SU-DHL-6 (cell line): ENCODE results near the gene TWIST2.

ENCODE experiments used
- H2AFZ ChIP-seq: fragments of 200-600 bp; sonication (generic); 2 replicates; pipeline ENCODE4 v1.6.1; 2014; ENCODE audit warnings: low read depth, mild to moderate bottlenecking, moderate library complexity, mixed read lengths, antibody characterized with exemption, low read length; ENCODE audit not compliant: severe bottlenecking
- H3F3A ChIP-seq: fragments of 200-600 bp; shearing (Covaris generic); 2 replicates; pipeline ENCODE4 v1.6.0; 2016; ENCODE audit warnings: antibody characterized with exemption, mild to moderate bottlenecking; ENCODE audit not compliant: insufficient read depth
- H3K27ac ChIP-seq: fragments of 200-600 bp; sonication (generic); 2 replicates; pipeline ENCODE4 v1.5.1; 2016; ENCODE audit warnings: low read depth, mild to moderate bottlenecking, low read length, moderate library complexity, mixed read lengths
- H3K27me3 ChIP-seq: fragments of 200-600 bp; sonication (generic), shearing (Covaris generic); 2 replicates; pipeline ENCODE4 v1.6.0; 2014; ENCODE audit warnings: mild to moderate bottlenecking, low read length
- H3K36me3 ChIP-seq: fragments of 200-600 bp; sonication (generic); 2 replicates; pipeline ENCODE4 v1.6.1; 2014; ENCODE audit warnings: mild to moderate bottlenecking, low read length, mixed read lengths
- H3K4me2 ChIP-seq: fragments of 300-600, 200-600 bp; shearing (Covaris generic), sonication (generic); 2 replicates; pipeline ENCODE4 v1.6.0; 2014; ENCODE audit warnings: low read length, low read depth, mild to moderate bottlenecking; ENCODE audit not compliant: poor library complexity, severe bottlenecking
- H3K4me3 ChIP-seq: fragments of 200-600 bp; sonication (generic); 2 replicates; pipeline ENCODE4 v1.5.1; 2014; ENCODE audit warnings: antibody characterized with exemption, low read length, mild to moderate bottlenecking, mixed read lengths; ENCODE audit not compliant: insufficient read depth, poor library complexity, severe bottlenecking
- H3K79me2 ChIP-seq: fragments of 200-600 bp; sonication (generic); 2 replicates; pipeline ENCODE4 v1.6.1; 2014; ENCODE audit warnings: mild to moderate bottlenecking, low read length, moderate library complexity; ENCODE audit not compliant: insufficient read depth
- H3K9ac ChIP-seq: fragments of 200-600 bp; sonication (generic); 2 replicates; pipeline ENCODE4 v1.7.0; 2014; ENCODE audit warnings: mild to moderate bottlenecking, low read length
- H3K9me2 ChIP-seq: fragments of 200-600 bp; sonication (generic); replicated peaks from 2 replicates; pipeline ENCODE4 v1.6.1; 2014; ENCODE audit warnings: low read length; ENCODE audit not compliant: insufficient read depth
- H3K9me3 ChIP-seq: fragments of 200-600 bp; sonication (generic); 2 replicates; pipeline ENCODE4 v1.6.1; 2014; ENCODE audit warnings: low read length, mixed read lengths; ENCODE audit not compliant: insufficient read depth
- H4K20me1 ChIP-seq: fragments of 200-600 bp; sonication (generic); 2 replicates; pipeline ENCODE4 v1.6.1; 2014; ENCODE audit warnings: low read depth, mild to moderate bottlenecking, antibody characterized with exemption, low read length, moderate library complexity, mixed read lengths
- EZH2phosphoT487 ChIP-seq: fragments of 200-600 bp; sonication (generic), shearing (Covaris generic); conservative IDR thresholded peaks from 2 replicates; pipeline ENCODE4 v1.6.1; 2018; ENCODE audit warnings: mild to moderate bottlenecking, antibody characterized with exemption, low read length, moderate library complexity, mixed read lengths
- TF ChIP-seq, protein P1 (sequence below): fragments of 200-600 bp; sonication (generic); IDR thresholded peaks from one replicate; pipeline ENCODE4 v1.5.1; 2017; ENCODE audit warnings: antibody characterized with exemption, mild to moderate bottlenecking, low read length, moderate library complexity; ENCODE audit not compliant: insufficient read depth, poor library complexity, severe bottlenecking

The TWIST2 gene

DNA sequence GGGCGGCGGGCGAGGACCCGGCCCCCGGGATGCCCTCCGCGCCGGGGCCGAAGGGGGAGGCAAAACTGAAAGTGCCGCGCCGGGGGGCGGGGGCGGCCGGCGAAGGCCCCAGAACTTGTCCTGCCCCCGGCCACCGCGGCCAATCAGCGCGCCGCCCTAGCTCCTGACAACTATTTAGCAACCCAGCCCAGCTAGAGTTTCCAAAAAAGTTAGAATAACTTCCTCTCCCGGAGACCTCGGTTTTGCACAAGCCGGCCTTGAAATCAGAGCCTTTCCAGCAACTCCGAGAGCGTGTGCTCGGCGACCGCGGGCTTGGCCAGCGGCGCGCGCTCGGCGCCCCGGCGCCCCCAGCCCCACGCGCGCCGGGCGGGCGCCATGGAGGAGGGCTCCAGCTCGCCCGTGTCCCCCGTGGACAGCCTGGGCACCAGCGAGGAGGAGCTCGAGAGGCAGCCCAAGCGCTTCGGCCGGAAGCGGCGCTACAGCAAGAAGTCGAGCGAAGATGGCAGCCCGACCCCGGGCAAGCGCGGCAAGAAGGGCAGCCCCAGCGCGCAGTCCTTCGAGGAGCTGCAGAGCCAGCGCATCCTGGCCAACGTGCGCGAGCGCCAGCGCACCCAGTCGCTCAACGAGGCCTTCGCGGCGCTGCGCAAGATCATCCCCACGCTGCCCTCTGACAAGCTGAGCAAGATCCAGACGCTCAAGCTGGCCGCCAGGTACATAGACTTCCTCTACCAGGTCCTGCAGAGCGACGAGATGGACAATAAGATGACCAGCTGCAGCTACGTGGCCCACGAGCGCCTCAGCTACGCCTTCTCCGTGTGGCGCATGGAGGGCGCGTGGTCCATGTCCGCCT, at the start of gene TWIST2:
TSS of gene TWIST2 (plus strand) at position 245 of the 850 bp plus-strand sequence. CDS start at position 376, 131 bp downstream.
- no peak within 1 kb of the TSS for H3K4me2 ChIP-seq
- no peak within 1 kb of the TSS for H3K4me3 ChIP-seq
- H3K27ac ChIP-seq = no peak within 1 kb of the TSS
- H3K9me2 ChIP-seq = no peaks in the 10 kb centered on the region
- no peak within 1 kb of the TSS for H3K9ac ChIP-seq
- no peaks in the 10 kb centered on the region for H3K9me3 ChIP-seq
- H3K36me3 ChIP-seq = no peaks in the 10 kb centered on the region
- H4K20me1 ChIP-seq = no peaks in the 10 kb centered on the region
- no peak for TF ChIP-seq EZH2phosphoT487
- TF ChIP-seq, protein P1, sequence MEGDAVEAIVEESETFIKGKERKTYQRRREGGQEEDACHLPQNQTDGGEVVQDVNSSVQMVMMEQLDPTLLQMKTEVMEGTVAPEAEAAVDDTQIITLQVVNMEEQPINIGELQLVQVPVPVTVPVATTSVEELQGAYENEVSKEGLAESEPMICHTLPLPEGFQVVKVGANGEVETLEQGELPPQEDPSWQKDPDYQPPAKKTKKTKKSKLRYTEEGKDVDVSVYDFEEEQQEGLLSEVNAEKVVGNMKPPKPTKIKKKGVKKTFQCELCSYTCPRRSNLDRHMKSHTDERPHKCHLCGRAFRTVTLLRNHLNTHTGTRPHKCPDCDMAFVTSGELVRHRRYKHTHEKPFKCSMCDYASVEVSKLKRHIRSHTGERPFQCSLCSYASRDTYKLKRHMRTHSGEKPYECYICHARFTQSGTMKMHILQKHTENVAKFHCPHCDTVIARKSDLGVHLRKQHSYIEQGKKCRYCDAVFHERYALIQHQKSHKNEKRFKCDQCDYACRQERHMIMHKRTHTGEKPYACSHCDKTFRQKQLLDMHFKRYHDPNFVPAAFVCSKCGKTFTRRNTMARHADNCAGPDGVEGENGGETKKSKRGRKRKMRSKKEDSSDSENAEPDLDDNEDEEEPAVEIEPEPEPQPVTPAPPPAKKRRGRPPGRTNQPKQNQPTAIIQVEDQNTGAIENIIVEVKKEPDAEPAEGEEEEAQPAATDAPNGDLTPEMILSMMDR = no peak
- H2AFZ ChIP-seq = no peak within 1 kb of the TSS
- H3K27me3 ChIP-seq = no peaks in the 10 kb centered on the region
- no peaks in the 10 kb centered on the region for H3K79me2 ChIP-seq
- no peaks in the 10 kb centered on the region for H3F3A ChIP-seq

DNA sequence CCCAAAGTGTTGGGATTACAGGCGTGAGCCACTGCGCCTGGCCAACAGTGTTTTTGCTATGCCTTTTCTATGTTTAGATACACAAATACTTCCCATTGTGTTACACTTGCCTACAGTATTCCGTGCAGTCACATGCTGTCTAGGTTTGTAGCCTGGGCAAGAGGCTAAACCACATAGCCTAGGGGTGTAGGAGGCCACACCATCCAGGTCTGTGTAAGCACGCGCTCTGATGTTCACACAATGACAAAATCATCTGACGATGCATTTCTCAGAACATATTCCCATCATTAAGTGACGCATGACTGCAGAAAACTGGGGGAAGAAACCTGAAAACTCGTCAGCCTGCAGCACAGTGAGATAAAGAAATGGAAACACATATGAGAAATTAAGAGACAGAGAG, 46.1 kb upstream of the TWIST2 start:
- no peaks in the 10 kb centered on the region for H3K27me3 ChIP-seq
- H4K20me1 ChIP-seq = no peaks in the 10 kb centered on the region
- H3K9me3 ChIP-seq = no peaks in the 10 kb centered on the region
- H3F3A ChIP-seq = no peaks in the 10 kb centered on the region
- H2AFZ ChIP-seq = no peak overlapping the region
- H3K36me3 ChIP-seq = no peaks in the 10 kb centered on the region
- H3K4me3 ChIP-seq = no peak overlapping the region
- H3K27ac ChIP-seq = no peak overlapping the region
- H3K9me2 ChIP-seq = no peaks in the 10 kb centered on the region
- H3K79me2 ChIP-seq = no peaks in the 10 kb centered on the region
- TF ChIP-seq, protein P1 = no peak
- no peak for TF ChIP-seq EZH2phosphoT487
- H3K4me2 ChIP-seq = no peak overlapping the region
- no peak overlapping the region for H3K9ac ChIP-seq

DNA sequence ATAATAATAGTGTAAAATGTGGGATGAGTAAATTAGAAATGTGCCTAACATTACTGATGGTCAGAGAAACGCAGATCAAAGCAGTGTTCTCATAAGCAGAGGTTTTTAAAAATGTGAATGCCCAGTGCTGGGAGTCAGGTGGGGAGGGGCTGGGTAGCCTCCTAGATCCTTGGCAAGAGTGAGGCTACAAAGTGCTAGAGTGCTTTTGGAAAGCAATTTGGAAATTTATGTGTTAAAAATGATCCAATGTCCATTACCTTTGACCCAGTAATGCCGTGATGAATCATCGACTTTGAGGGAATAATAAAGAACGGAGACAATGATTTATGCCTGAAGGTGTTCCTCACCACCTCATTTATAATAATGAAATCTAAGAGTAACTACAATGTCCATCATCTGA, 44.9 kb upstream of the TWIST2 start:
- no peaks in the 10 kb centered on the region for H3K9me2 ChIP-seq
- H3K4me3 ChIP-seq = no peak overlapping the region
- no peak overlapping the region for H3K4me2 ChIP-seq
- no peak overlapping the region for H3K27ac ChIP-seq
- no peak overlapping the region for H3K9ac ChIP-seq
- H4K20me1 ChIP-seq = no peaks in the 10 kb centered on the region
- no peaks in the 10 kb centered on the region for H3K36me3 ChIP-seq
- no peaks in the 10 kb centered on the region for H3K27me3 ChIP-seq
- no peaks in the 10 kb centered on the region for H3F3A ChIP-seq
- H3K9me3 ChIP-seq = no peaks in the 10 kb centered on the region
- no peak overlapping the region for H2AFZ ChIP-seq
- no peak for TF ChIP-seq EZH2phosphoT487
- H3K79me2 ChIP-seq = no peaks in the 10 kb centered on the region
